ENCODE measurements around the gene ATF6.

Gene ATF6

DNA sequence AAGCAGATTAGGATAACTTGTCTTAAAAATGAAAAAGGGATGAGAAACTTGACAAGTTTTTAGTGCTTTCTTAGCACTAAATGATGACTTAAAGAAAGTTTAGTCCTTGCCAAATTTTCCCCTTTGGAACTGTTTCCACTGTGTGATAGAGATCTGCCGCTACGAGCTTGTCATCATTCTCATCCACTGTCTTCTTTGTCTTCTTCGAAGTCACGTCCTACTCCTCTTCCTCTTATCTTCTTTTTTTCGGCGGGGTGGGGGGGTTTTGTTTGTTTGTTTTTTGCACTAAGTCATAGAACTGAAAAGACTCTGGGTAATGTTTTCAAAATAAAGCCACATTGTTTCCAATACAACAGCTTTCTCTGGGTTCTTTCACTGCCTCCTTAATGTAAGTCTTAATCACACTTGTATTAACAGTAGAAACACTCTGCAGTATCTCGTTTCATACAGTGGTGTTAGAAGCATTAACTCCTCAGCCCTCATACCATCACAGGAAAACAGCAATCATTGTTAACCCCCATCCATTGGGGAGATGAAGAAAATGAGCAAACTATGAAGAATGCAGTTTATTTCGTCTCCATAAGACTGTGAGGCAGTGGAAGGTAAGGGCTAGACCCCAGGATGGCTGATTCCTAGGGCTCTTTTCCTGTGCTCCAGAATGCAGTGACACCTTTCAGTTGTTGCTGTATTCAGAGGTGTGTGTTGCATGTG lies 175.8 kb downstream of the ATF6 start:
- no peak for DNase-seq (ENCODE audit: low read depth)
- TF ChIP-seq, protein P1, sequence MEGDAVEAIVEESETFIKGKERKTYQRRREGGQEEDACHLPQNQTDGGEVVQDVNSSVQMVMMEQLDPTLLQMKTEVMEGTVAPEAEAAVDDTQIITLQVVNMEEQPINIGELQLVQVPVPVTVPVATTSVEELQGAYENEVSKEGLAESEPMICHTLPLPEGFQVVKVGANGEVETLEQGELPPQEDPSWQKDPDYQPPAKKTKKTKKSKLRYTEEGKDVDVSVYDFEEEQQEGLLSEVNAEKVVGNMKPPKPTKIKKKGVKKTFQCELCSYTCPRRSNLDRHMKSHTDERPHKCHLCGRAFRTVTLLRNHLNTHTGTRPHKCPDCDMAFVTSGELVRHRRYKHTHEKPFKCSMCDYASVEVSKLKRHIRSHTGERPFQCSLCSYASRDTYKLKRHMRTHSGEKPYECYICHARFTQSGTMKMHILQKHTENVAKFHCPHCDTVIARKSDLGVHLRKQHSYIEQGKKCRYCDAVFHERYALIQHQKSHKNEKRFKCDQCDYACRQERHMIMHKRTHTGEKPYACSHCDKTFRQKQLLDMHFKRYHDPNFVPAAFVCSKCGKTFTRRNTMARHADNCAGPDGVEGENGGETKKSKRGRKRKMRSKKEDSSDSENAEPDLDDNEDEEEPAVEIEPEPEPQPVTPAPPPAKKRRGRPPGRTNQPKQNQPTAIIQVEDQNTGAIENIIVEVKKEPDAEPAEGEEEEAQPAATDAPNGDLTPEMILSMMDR (conservative IDR thresholded peaks at IDR 0.05; ENCODE audit: control insufficient read depth, insufficient read depth, low read depth, low read length) = no peak
- no peak overlapping the region for H3K4me3 ChIP-seq (ENCODE audit: control insufficient read depth, low read depth, low read length)

DNA sequence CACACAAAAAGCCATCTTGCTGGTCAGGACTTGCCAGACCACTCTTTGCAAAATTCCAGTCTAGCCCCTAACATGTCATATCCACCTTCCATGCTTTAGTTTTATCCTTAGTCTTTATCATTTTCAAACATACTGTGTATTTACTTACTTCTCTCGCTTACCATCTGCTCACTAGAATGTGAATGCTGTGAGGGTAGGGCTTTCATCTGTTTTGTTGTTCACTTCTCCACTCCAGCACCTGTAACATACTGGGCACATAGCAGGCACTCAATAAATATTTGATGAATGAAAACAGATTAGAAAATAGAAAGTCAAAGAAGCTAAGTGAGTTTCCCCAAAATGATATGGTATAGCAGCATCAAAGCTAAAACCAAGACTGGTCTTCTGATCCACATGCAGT lies 177.6 kb downstream of the ATF6 start:
- no peak for DNase-seq (ENCODE audit: low read depth)
- TF ChIP-seq, protein P1 (conservative IDR thresholded peaks at IDR 0.05; ENCODE audit: control insufficient read depth, insufficient read depth, low read depth, low read length) = no peak
- H3K4me3 ChIP-seq (ENCODE audit: control insufficient read depth, low read depth, low read length) = no peak overlapping the region

DNA sequence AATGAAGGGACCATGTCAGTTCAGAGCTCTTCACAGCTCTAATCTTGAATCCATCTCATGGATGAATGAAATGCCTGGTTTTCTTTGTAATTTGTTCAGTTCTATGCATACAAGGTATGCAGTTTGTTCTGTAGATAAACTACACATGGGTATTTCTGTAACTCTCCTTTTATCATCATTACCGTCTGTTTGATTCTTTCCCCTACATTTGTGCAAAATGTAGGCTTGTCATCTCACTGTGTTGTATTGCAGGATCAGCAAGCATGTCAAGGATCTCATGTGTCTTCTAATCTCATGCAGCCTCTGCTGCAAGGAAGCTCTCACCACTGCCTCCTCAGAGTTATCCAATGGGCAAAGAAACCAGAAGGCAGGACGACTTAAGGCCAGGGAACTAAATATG lies 178.3 kb downstream of the ATF6 start:
- H3K4me3 ChIP-seq (ENCODE audit: control insufficient read depth, low read depth, low read length) = no peak overlapping the region
- DNase-seq (ENCODE audit: low read depth) = no peak
- TF ChIP-seq, protein P1 (conservative IDR thresholded peaks at IDR 0.05; ENCODE audit: control insufficient read depth, insufficient read depth, low read depth, low read length) = no peak

DNA sequence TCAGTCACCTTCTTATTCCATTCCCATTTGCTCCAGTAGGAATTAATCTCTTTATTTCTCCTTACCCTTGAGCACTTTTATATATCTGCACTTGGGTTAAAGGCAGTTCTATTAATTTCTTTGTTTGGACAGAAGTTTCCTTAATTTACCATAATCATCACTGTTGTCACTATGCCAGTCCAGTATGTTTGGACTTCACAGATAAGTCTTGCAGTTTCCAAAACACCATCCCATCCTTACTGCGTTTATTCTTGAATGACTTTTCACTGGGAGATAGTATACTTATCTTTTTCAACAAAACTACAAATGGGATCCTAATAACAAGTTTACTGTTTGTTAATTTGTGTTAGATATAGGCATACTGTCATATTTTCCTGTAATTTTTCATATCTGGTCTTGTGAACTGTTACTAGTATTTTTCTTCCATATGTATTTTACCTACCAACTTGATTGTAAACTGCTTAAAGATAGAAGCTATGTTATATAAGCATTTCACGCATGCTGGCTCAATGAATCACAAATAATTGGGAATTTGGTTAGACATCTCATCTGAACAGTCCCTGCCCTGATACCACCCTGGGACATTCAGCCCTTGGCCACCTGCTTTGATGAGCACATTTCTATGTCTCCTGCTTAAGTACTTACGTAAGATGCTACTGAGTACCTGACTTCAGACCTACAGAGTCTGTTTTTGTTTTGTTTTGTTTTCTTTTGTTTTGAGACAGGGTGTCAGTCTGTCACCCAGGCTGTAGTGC lies 179.4 kb downstream of the ATF6 start:
- no peak for DNase-seq (ENCODE audit: low read depth)

DNA sequence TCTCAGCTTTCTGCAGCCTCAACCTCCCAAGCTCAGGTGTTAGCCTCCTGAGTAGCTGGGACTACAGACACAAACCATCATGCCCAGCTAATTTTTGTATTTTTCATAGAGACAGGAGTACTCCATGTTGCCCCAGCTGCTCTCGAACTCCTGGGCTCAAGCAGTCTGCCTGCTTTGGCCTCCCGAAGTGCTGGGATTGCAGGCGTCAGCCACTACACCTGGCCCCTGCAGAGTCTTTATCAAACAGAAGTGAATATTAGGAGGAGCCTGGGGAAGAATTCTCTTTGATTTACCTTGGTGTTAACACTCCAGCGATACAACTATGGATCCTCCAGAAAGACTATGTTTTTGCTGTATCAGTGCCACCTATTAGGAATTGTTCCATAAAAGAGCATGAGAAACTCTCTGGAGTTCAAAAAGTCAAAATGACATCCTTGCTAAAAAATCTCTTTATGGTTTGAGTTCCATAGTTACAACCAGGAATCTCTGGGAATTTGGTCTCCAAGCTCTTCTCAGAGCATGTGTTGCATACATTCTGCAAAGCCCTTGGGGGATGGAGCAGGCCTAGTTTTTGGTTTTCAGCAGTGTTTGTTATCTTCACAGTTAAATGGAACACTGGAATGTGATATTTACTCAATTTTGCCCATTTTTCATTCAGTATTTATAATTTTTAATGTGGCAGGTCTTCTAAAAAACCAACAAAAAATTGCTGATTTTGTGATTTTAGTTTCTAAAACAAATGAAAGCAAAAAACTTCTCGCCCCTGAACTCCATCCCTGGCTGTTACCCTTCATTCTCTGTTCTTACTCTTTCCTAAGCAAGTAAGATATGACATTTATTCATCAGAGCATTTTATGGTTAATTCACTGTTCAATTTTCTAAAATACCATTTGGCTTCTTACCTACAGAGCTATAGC lies 180.2 kb downstream of the ATF6 start:
- DNase-seq (ENCODE audit: low read depth) = peak; percentile 82
- H3K4me3 ChIP-seq (ENCODE audit: control insufficient read depth, low read depth, low read length) = no peak overlapping the region
- TF ChIP-seq, protein P1 (conservative IDR thresholded peaks at IDR 0.05; ENCODE audit: control insufficient read depth, insufficient read depth, low read depth, low read length) = no peak

More for the DNA sequence above, 179.4 kb downstream of the ATF6 start:
- H3K4me3 ChIP-seq (ENCODE audit: control insufficient read depth, low read depth, low read length) = no peak overlapping the region
- TF ChIP-seq, protein P1 (conservative IDR thresholded peaks at IDR 0.05; ENCODE audit: control insufficient read depth, insufficient read depth, low read depth, low read length) = no peak

DNA sequence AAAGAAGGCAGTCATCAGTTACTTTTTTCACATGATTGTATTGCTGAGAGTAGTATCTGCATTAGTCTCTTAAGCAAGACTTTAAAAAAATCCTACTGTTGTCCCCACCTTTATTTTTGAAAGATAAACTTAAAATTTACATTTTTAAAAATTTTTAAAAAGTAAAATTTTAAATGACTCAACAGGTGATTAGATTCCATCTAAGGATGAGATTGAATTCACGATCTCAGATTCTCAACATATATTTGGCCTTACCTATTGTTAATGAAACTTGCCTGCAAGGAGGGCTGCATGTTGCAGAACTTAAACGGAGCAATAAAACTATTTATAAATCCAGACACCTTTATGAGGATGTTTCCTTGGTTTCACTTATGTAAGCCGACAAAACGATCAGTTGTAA lies 182.3 kb downstream of the ATF6 start:
- no peak for DNase-seq (ENCODE audit: low read depth)
- H3K4me3 ChIP-seq (ENCODE audit: control insufficient read depth, low read depth, low read length) = no peak overlapping the region
- TF ChIP-seq, protein P1 (conservative IDR thresholded peaks at IDR 0.05; ENCODE audit: control insufficient read depth, insufficient read depth, low read depth, low read length) = no peak
